Cardiac fibroblast (primary cell): Measurements from ENCODE around the gene ADGRA1.
"Not testable (repeated sequence)": the region's sequence is repeated elsewhere in the genome, so short reads cannot be mapped to it uniquely, and the experiment has no call there.

Source experiments
- DNase-seq, 2 donors: peaks; one replicate each; pipeline versions ENCODE4 v3.0.0 to v3.0.0-alpha.2; 2010; ENCODE audit warnings: low read depth in 2 of 2
- H3K4me3 ChIP-seq, 2 donors: replicated peaks in 1 of 2; 1 replicate in 1 of 2; 2 replicates in 1 of 2; pipeline ENCODE4 v1.5.1; 2011; ENCODE audit warnings: low read depth in 2 of 2, low read length in 2 of 2, mild to moderate bottlenecking in 2 of 2, moderate library complexity in 1 of 2
- CTCF ChIP-seq: IDR thresholded peaks from one replicate; pipeline ENCODE4 v1.5.1; 2011; ENCODE audit warnings: low read depth, mild to moderate bottlenecking, low read length, inconsistent platforms

The ADGRA1 gene

GRCh38 chr10:133142523-133143199, 54.9 kb downstream of the ADGRA1 start:
- DNase-seq = no peak
- TF ChIP-seq CTCF = no peak
- H3K4me3 ChIP-seq = no peak overlapping the region

- H3K4me3 ChIP-seq = no peak overlapping the region
- DNase-seq = no peak
Observed at GRCh38 chr10:133143200-133143533, 55.4 kb downstream of the ADGRA1 start.

GRCh38 chr10:133143546-133143945, 55.8 kb downstream of the ADGRA1 start:
- H3K4me3 ChIP-seq = no peak overlapping the region
- DNase-seq = no peak
- no peak for TF ChIP-seq CTCF

More at GRCh38 chr10:133143200-133143533, 55.4 kb downstream of the ADGRA1 start:
- no peak for TF ChIP-seq CTCF

GRCh38 chr10:133144771-133145170, 57.0 kb downstream of the ADGRA1 start:
- DNase-seq = no peak
- TF ChIP-seq CTCF = no peak
- no peak overlapping the region for H3K4me3 ChIP-seq

- no peak for DNase-seq
- no peak for TF ChIP-seq CTCF
Observed at GRCh38 chr10:133150226-133150625, 62.5 kb downstream of the ADGRA1 start.

GRCh38 chr10:133150656-133151055, 62.9 kb downstream of the ADGRA1 start:
- no peak for DNase-seq
- H3K4me3 ChIP-seq = no peak overlapping the region
- no peak for TF ChIP-seq CTCF

More at GRCh38 chr10:133150226-133150625, 62.5 kb downstream of the ADGRA1 start:
- no peak overlapping the region for H3K4me3 ChIP-seq

- H3K4me3 ChIP-seq, DNase-seq: not testable (repeated sequence)
Observed at GRCh38 chr10:133151071-133151470, 63.3 kb downstream of the ADGRA1 start.
